Stimulated activated CD4-positive, alpha-beta T cell treated with anti-CD3 and anti-CD28 coated beads, Interleukin-4, amount 100 ng/mL, for 24 hours (primary cell): ENCODE measurements around the gene ZNF76.

Source experiments
- DNase-seq: peaks from one replicate; pipeline ENCODE4 v3.0.0-alpha.2; 2020

The ZNF76 gene

GRCh38 chr6:35259194-35259947, at the start of gene ZNF76:
ZNF76 (plus strand) TSS chr6:35259735; CDS start chr6:35281152, 21,417 bp downstream.
- DNase-seq = peak; percentile 93

DNA sequence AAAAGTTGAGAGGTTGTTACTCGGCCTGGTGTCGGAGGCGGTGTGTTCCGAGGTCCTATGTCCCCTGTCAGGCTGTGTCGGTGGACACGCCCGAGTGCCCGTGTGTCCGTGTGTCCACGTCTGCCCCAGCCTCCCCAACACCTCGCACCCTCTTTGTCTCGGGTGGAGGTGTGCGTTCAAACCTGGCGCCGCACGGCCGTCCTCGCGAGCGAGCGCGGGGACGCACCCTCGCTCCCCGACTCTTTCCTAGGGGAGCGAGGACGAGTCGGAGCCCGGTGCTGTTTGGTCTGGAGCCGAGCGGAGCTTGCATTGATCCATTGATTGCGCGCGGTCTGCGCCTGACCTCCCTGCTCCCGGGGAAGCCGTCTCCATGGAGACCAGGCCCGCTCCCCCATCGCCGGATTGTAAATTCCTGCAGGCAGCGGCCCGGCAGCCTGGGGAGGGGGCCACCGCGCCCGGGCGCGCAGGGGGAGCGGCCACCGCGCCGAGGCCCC, 46.2 kb upstream of the ZNF76 start:
- DNase-seq = no peak

GRCh38 chr6:35213824-35214756, 45.4 kb upstream of the ZNF76 start, which contains the start of gene SCUBE3:
SCUBE3 (plus strand) TSS chr6:35213956; CDS start chr6:35214419, 463 bp downstream.
- no peak for DNase-seq

DNA sequence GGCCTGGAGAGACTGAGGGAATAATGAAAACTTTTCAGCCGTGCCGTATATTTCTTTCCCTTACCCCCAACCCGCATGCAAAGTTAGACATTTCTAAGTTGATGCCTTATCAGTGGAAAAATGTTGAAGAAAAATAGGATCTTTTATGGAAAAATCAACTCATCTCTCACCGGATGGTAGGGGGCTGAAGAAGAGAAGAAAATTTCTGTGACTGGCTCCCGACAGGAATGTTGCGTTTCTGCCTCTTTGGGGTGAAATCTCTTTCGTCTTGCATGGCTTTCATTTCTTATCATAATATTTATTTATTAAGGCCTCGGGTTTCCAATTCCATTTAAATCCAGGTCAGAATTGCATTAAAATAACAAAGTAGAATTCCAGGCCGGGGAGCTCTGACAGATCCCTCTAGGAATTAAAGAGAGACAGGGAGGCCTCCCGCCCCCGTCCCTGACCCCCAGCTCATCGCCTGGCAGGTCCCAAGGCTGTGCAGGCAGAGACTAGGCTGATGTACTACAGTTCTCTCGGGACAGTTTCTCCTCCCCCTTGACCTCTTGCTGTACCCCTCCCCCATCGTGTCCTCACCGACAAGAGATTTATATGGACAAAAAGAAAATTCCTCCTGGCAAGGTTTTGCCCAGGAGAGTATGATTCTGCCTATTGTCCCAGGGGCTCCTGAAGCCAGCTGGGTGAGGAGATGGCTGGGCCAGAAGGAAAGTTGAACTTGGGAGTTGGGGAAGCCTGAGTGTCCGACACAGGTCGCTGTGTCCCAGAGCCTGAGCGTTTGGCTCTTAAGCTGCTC, 44.5 kb upstream of the ZNF76 start:
- DNase-seq = no peak

GRCh38 chr6:35215665-35216411, 43.7 kb upstream of the ZNF76 start:
- DNase-seq = no peak

- DNase-seq = no peak
These were observed 43.2 kb upstream of the ZNF76 start for GRCh38 chr6:35216412-35216732.

DNA sequence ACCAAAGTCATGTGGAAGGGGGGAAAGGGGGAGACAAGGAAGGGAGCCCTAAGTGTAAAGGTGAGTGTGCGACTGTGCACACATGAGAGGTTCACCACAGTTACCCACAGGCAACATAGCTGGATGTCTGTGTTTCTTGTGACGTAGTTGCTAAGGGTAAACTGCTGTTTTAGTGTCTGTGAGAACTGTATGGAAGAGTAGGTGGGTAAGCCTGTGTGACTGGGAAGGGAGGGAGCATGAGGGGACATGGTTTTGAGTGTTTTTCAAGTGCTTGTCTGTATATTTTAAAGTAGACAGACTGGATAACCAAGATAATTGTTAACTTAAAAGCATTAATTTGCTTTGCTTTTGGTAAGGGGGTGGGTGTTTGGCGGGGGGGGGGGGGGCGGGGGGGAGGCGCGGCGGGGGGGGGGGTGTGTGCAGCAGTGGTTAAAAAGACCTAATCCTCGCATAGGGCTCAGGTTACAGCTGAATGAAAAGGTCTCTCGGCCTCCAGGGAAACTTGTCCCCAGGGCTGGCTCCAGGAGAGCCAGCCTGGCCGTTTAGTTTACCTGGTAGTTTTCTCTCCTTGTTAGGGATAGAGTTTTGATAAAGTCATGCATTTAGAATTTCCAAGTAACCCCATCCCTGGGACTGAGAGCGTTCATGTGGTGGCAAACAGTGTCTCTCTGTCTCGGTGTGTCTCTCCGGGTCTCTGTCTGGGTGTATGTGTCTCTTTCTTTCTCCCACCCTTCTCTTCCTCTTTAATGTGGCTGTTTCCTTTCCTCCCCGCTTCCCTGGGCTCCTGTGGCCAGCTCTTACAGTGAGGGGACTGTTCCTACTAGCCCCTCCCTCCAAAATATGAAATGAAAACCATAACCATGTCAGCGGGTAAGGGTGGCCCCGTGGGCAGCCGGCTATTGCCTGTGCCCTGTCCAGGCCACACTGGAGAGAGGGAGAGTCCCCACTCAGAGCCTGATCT, 42.4 kb upstream of the ZNF76 start:
- no peak for DNase-seq

- DNase-seq = no peak
These were observed 41.5 kb upstream of the ZNF76 start for GRCh38 chr6:35218021-35218420.

DNA sequence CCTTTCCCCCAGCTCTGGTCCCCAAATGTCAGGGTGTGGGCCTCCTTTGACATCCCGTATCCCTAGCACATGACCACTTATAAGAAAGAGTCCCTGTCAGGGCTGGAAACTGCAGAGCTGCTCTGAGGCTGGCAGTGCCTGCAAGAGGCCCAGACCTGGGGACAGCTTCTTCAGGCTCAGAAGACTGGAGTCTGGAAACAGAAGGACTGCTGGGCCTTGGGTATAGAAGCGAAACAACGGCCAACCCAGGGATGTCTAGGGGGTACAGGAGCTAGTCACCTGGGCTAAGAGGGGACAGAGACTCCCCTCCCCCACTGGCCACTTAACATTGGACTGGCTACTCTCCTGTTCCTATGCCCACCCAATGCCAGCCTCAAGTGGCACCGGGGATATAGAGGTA, 41.1 kb upstream of the ZNF76 start:
- no peak for DNase-seq

DNA sequence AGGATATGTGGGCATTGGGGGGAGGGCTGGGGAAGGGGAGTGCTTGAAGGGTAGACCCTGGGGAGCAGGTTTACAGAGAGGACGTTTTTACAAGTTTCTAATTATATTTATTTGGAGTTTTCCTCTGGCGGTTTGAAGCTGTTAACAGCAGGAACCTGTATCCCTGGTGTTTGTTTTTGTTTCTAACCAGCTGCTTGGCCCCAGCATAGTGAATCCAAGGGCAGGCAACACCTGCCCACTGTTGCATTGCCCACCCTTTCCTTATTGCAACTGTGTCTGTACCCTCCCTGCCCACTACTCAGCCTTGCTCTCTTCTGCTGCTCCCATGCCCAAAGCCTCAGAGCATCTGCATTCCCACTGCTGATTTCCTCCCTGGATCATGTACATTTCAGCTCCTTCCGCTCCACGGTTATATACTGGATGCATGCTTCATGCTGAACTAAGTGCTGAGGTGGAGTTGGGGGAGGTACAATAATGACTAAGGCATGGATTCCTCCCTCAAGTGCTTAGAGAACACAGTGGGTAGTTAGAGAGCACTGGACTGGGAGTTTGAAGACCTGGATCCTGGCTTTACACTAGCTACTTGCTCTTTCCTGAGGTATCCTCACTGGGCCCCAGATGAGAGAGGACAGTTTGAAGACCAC, 39.7 kb upstream of the ZNF76 start:
- no peak for DNase-seq

GRCh38 chr6:35220711-35221110, 38.8 kb upstream of the ZNF76 start:
- no peak for DNase-seq

DNA sequence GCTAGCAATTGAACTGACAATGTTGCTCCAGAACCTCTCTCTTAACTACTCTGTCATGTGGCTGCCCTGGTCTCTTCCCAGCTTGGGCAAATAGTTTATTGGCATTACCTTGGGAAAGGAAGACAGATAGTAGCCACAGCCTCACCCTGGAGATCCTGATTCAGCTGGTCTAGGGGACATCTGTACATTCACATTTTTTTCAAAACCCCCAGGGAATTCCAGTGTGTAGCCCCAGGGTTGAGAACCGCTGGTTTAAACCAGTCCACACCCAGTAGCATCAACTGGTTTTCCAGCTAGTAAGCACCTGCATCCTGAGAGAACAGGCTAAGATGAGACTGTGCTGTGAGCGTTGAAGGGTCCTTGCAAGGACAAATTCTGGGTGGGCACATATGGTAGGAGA, 36.1 kb upstream of the ZNF76 start:
- no peak for DNase-seq

GRCh38 chr6:35224720-35225119, 34.8 kb upstream of the ZNF76 start:
- DNase-seq = no peak

DNA sequence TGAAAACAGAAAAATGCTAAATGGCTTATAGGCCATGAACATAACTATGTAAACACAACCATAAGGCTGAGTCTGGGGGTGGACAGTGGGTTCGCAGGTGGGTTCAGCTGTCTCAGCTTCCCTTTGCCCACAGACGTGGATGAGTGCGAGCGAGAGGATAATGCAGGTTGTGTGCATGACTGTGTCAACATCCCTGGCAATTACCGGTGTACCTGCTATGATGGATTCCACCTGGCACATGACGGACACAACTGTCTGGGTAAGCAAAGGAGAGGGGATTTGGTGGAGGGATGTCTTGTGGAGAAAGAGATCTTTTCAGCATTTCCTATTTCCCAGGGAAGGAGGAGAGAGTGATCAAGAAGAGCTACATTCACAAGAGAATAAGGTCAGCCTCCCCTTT, 31.1 kb upstream of the ZNF76 start:
- DNase-seq = no peak

- no peak for DNase-seq
These were observed 30.2 kb upstream of the ZNF76 start for GRCh38 chr6:35229304-35229703.

GRCh38 chr6:35230498-35230897, 29.0 kb upstream of the ZNF76 start:
- DNase-seq = no peak

- no peak for DNase-seq
These were observed 28.6 kb upstream of the ZNF76 start for GRCh38 chr6:35230950-35231349.

DNA sequence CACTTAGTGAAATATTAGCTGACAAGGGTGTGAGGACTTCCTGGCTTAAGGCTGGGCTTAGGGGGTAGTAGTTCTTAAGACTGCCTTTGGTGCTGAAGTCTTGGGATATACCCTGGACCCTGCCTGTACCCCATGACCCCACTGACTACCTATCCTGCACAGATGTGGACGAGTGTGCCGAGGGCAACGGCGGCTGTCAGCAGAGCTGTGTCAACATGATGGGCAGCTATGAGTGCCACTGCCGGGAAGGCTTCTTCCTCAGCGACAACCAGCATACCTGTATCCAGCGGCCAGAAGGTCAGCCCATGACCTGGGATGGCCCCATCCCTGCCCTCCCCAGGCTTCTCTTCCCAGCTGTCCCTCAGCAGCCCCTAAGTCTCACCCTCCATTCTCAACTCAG, 28.0 kb upstream of the ZNF76 start:
- no peak for DNase-seq

DNA sequence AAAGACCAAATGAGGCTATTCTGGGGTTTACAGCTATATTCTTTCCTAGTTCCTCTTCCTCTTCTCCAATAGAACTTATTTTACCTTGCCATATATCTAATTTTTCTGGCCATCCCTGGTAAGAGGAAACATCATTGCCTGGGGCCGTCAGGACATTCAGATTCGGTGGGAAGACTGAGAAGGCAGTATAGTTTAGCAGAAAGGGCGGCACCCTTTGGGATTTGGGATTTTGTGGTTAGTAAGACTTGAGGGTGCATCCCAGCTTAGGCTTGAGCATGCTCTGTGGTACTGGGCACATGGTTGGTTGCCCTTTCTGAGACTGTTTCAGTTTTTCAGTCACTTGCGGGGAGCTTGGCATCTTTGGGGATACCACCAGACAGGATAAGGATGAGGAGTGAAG, 24.6 kb upstream of the ZNF76 start:
- DNase-seq = no peak

DNA sequence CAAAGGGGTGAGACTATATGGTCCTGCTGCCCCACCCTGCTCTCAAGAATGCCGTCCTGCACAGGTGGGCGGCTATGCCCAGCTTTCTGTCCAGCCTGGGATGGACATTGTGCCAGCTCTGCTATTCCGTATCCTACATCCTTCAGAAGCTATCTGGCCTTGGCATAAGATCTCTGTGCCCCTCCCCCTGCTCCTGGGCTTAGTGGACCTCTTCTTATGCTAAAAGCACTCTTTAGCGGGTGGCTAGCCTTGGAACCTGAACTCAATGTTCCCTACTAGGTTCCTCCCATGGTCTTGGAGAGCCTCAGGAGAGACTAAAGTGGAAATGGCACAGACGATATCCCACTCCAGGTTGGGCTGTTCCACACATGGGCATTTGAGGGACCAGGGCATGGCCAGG, 23.3 kb upstream of the ZNF76 start:
- DNase-seq = no peak

- no peak for DNase-seq
These were observed 22.1 kb upstream of the ZNF76 start for GRCh38 chr6:35237476-35237875.
